ENCODE measurements around the gene ANKS3. TPM values are rescaled to one million over a fixed set of nuclear protein-coding genes. Genes with fewer than 3 reads are reported as not detected.

ANKS3 gene
- total RNA-seq, 4 donors from 2014 or later, result 9.3 to 21.5 (median 13.2) TPM

DNA sequence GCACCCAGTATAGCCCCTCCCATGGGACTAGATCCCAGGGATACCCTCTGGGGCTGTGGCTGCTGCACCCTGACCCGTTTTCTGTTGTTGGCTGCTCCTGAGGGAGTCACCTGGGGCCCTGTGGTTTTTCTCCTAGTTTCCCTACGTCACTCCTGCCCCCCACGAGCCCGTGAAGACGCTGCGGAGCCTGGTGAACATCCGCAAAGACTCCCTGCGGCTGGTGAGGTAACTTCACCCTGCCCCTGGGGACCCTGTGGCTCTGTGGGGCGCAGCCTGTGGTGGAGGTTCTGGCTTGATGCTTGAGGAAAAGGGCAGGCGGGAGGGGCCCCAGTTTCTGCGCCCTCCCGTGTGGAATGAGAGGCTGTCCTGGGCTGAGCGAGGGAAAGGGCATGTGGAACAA lies 82.2 kb downstream of the ANKS3 start:
- TF ChIP-seq, protein P1, sequence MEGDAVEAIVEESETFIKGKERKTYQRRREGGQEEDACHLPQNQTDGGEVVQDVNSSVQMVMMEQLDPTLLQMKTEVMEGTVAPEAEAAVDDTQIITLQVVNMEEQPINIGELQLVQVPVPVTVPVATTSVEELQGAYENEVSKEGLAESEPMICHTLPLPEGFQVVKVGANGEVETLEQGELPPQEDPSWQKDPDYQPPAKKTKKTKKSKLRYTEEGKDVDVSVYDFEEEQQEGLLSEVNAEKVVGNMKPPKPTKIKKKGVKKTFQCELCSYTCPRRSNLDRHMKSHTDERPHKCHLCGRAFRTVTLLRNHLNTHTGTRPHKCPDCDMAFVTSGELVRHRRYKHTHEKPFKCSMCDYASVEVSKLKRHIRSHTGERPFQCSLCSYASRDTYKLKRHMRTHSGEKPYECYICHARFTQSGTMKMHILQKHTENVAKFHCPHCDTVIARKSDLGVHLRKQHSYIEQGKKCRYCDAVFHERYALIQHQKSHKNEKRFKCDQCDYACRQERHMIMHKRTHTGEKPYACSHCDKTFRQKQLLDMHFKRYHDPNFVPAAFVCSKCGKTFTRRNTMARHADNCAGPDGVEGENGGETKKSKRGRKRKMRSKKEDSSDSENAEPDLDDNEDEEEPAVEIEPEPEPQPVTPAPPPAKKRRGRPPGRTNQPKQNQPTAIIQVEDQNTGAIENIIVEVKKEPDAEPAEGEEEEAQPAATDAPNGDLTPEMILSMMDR (IDR thresholded peaks at IDR 0.05; ENCODE audit: low read depth), result no peak

DNA sequence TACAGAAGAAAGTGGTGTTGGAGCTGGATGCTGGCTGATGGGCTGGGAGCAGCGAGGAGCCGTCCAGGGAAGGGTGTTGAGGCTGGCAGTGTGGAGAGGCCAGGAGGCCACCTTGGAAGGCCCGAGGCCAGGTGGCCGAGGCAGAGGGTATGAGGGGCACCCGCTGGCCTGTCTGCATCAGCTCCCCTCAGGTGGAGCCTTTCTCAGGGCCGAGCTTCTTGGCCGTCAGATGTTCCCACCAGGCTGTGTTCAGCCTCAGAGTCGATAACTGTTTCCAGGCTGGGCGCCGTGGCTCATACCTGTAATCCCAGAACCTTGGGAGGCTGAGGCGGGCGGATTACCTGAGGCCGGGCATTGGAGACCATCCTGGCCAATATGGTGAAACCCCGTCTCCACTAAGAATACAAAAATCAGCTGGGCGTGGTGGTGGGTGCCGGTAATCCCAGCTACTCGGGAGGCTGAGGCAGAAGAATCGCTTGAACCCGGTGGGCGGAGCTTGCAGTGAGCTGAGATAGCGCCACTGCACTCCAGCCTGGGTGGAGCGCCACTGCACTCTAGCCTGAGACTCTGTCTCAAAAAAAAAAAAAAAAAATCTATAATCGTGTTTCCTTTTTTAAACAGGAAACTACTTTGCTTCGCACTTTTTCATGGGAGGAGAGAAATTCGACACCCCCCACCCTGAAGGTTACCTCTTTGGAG lies 84.2 kb downstream of the ANKS3 start:
- TF ChIP-seq, protein P1 (IDR thresholded peaks at IDR 0.05; ENCODE audit: low read depth), result no peak

DNA sequence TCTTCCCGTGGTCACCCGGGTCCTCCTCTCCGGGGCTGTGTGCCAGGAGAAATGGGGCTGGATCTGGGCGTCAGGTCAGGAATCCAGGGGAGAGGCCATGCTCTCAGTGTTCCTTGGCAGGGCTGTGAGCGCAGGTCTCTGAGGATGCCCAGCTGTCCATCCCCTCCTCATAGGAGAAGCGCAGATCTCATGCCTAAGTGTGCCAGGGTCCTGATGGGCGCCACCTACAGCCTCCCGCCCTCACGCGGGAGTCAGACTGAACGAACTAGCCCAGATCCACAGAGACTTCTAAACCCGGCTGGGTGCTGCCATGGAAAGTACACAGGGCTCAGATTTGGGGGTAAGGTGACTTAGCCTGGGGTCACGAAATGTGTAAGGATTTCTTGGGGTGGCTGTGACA lies 85.2 kb downstream of the ANKS3 start:
- TF ChIP-seq, protein P1 (IDR thresholded peaks at IDR 0.05; ENCODE audit: low read depth), result no peak

DNA sequence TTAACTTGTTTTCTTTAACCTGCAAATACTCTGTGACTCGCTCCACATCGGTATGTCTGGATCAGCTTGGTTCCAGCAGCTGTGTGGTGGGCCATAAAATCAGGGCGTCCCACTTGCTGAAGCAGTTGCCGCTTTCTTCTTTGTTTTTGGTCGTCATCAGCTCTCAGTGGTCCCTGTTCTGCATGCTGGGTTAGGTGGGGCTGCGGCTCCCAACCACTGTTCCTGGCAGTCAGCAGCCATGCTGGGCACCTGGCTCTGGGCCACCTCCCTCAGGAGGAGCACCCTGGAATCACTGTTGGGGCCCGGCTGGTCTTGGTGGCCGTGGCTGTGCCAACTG lies 86.5 kb downstream of the ANKS3 start:
- TF ChIP-seq, protein P1 (IDR thresholded peaks at IDR 0.05; ENCODE audit: low read depth), result no peak

DNA sequence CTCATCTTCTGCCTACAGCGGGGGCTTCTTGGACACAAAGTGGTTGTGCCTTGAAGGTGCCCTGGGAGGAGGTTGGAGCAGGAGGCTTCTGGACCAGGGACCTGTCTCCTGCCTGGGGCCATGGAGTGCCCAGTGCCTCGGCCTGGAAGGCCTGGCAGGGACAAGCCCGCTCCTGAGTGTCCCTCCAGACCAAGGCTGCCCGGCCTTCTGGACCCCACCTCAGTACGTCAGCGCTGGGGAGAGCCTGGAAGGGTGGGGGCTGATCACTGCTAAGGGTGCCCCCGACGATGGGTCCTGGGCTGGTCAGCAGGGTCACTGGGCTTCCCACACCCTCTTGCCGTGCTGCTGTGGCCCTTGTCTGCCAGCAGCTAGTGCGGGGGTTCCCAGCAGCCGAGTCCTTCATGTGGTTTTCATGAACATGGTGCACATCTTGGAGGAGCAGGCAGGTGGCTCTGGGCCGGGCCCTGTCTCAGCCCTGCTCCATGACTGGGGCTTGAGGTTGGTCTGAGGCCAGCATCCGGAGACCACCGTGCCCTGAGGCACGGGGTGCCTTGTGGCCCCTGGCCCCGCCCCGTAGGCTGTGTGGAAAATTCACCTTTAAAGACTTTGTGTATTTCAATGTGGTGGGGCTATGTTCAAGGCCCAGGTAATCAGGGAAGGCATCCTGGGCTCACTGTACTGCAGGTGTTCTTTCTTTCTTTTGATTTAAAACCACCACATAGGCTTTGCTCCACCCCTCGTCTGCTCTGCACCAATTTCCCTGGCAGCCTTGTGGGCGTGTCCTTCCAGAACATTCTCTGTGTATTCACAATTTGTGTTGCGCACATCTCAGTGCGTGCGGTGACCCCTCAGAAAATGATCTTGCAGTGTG lies 87.1 kb downstream of the ANKS3 start:
- TF ChIP-seq, protein P1 (IDR thresholded peaks at IDR 0.05; ENCODE audit: low read depth), result no peak

Small RNA genes lying within 50 kb of the gene (small RNA-seq; reads per million reads assigned to genes)
- gene MIR6769A (not detected), gene RF00017 (not detected)

Other genes with a start within 250 kb of the ANKS3 start
- 10 to 100 TPM in 1 of 4 donors, 1 to 10 TPM in 3; 7.3 to 18.3 (median 8.6) TPM for gene CDIP1, start 195.5 kb downstream of the ANKS3 start, total RNA-seq
- 1 to 10 TPM in 1 of 4 donors, not detected in 3; 1.1 TPM for gene C16orf96, start 177.9 kb downstream of the ANKS3 start, total RNA-seq
- gene UBALD1, start 119.4 kb downstream of the ANKS3 start, total RNA-seq, result 1 to 10 TPM; 1.7 to 7.0 (median 4.2) TPM
- gene MGRN1, start 109.4 kb downstream of the ANKS3 start, total RNA-seq, result 10 to 100 TPM; 21.2 to 44.5 (median 25.2) TPM
- 10 to 100 TPM; 11.7 to 38.8 (median 16.7) TPM for gene NUDT16L1, start 40.7 kb downstream of the ANKS3 start, total RNA-seq
- gene DNAAF8, start 266 bp upstream of the ANKS3 start, total RNA-seq, result 1 to 10 TPM in 2 of 4 donors, under 1 TPM in 2; 0.44 to 1.6 (median 0.91) TPM
- 10 to 100 TPM in 1 of 4 donors, 1 to 10 TPM in 3; 3.8 to 11.7 (median 8.2) TPM for gene ZNF500, start 32.9 kb upstream of the ANKS3 start, total RNA-seq
- gene SEPTIN12, start 54.1 kb upstream of the ANKS3 start, total RNA-seq, result not detected
- not detected for gene SMIM22, start 61.1 kb upstream of the ANKS3 start, total RNA-seq
- 1 to 10 TPM; 4.2 to 8.8 (median 5.5) TPM for gene ROGDI, start 68.4 kb upstream of the ANKS3 start, total RNA-seq
- 10 to 100 TPM; 38.8 to 64.7 (median 41.5) TPM for gene GLYR1, start 113.0 kb upstream of the ANKS3 start, total RNA-seq
- gene UBN1, start 113.2 kb upstream of the ANKS3 start, total RNA-seq, result 10 to 100 TPM; 21.1 to 48.2 (median 37.2) TPM
- 100 to 1,000 TPM in 2 of 4 donors, 10 to 100 TPM in 2; 67.5 to 239 (median 111) TPM for gene PPL, start 202.9 kb upstream of the ANKS3 start, total RNA-seq
- gene SEC14L5, start 224.1 kb upstream of the ANKS3 start, total RNA-seq, result under 1 TPM; 0.33 to 0.68 (median 0.61) TPM